ENCODE measurements around the gene TAS2R4. TPM values are rescaled to one million over a fixed set of nuclear protein-coding genes. Genes with fewer than 3 reads are reported as not detected.
"Not testable (repeated sequence)": the region's sequence is repeated elsewhere in the genome, so short reads cannot be mapped to it uniquely, and the experiment has no call there.

The TAS2R4 gene
- total RNA-seq, 1 experiment from 2014 or later, result 0.72 TPM

DNA sequence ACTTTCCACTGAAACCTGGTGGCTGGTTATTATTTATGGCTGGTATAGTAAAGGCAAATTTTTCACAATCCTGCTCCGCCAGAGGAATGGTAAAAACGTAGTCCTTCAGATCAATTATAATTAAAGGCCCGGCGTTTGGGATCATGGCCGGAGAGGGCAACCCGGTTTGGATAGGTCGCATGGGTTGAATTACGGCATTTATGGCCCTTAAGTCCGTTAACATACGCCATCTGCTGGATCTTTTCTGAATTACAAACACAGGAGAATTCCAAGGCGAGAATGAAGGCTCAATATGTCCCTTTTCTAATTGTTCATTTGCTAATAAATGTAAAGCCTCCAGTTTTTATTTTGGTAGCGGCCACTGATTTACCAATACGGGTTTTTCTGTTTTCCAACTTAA lies 23.8 kb upstream of the TAS2R4 start:
- H3K27ac Mint-ChIP-seq, result no peak overlapping the region

DNA sequence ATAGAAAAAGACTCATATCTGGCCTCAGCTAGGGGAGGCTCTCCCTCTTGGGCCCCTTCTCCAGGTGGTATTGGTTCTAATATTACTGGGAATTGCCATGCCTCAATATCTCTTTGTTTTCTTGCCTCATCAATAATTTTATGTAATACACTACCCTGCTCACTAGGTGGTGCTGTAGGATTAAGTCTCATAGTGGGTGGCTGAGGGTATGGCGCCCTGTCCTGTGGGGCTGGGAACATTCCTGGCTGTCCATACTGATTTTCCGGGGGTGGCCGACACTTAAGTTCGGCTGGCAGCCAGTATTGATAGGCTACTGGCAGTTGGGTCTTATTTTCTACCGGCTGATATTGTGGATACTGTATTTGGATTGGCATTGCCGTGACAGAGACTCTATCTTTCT lies 21.5 kb upstream of the TAS2R4 start:
- POLR2A ChIA-PET, result no interaction called here
- peaks cover 92% of the 10 kb centered on the region for H3K36me3 Mint-ChIP-seq

More for the DNA sequence above, 23.8 kb upstream of the TAS2R4 start:
- Mint-ChIP-seq H3K36me3 (peaks cover 91% of the 10 kb centered on the region), H3K4me1 (no peaks in the 10 kb centered on the region), H3K9me3 (peaks cover 34% of the 10 kb centered on the region), H3K4me3 (no peak overlapping the region), H3K27me3 (ENCODE audit: low read depth) (no peaks in the 10 kb centered on the region)
- DNase-seq (ENCODE audit: low spot score) (no peak), ATAC-seq (no peak)
- ChIA-PET POLR2A (interaction anchor here (1.0 kb wide), 1 partner anchor 33 kb away, joined by 3 read pairs; no protein-coding TSS in a partner anchor), CTCF (interaction anchor here (1.0 kb wide), 1 partner anchor 14 kb away, joined by 3 read pairs; the partner anchor contains the start of gene SSBP1)
- no peak for TF ChIP-seq TEAD1 (CRISPR knock-in tag; IDR thresholded peaks at IDR 0.05)
- TF ChIP-seq, protein P1, sequence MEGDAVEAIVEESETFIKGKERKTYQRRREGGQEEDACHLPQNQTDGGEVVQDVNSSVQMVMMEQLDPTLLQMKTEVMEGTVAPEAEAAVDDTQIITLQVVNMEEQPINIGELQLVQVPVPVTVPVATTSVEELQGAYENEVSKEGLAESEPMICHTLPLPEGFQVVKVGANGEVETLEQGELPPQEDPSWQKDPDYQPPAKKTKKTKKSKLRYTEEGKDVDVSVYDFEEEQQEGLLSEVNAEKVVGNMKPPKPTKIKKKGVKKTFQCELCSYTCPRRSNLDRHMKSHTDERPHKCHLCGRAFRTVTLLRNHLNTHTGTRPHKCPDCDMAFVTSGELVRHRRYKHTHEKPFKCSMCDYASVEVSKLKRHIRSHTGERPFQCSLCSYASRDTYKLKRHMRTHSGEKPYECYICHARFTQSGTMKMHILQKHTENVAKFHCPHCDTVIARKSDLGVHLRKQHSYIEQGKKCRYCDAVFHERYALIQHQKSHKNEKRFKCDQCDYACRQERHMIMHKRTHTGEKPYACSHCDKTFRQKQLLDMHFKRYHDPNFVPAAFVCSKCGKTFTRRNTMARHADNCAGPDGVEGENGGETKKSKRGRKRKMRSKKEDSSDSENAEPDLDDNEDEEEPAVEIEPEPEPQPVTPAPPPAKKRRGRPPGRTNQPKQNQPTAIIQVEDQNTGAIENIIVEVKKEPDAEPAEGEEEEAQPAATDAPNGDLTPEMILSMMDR (IDR thresholded peaks at IDR 0.05), result peak; percentile 61; the same call in 1 of the 2 replicates

DNA sequence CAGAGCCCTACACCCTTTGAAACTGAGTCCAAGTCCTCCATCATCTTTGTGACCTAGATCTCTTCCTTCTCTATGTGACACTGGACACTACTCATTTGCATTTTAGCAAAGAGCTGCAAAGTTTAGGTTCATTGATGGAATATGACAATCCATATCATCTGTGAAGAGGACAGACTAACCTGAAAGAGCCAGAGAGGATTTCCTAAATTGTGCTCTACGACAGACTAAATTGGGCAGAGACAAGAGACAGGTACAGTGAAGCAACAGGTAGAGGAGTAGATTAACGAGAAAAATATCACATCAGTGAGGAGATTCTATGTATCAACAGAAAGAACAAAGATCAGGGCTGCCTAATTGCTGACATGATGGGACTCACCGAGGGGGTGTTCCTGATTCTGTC lies 12.7 kb upstream of the TAS2R4 start, which contains the start of gene TAS2R3:
TSS of gene TAS2R3 (plus strand) at position 301 of the 400 bp plus-strand sequence. CDS start at position 363, 62 bp downstream.
- TF ChIP-seq, protein P2, sequence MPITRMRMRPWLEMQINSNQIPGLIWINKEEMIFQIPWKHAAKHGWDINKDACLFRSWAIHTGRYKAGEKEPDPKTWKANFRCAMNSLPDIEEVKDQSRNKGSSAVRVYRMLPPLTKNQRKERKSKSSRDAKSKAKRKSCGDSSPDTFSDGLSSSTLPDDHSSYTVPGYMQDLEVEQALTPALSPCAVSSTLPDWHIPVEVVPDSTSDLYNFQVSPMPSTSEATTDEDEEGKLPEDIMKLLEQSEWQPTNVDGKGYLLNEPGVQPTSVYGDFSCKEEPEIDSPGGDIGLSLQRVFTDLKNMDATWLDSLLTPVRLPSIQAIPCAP (CRISPR knock-in tag; IDR thresholded peaks at IDR 0.05), result no peak
- TF ChIP-seq, protein P3, sequence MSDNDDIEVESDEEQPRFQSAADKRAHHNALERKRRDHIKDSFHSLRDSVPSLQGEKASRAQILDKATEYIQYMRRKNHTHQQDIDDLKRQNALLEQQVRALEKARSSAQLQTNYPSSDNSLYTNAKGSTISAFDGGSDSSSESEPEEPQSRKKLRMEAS (CRISPR knock-in tag; IDR thresholded peaks at IDR 0.05), result no peak
- TF ChIP-seq ZNF138 (CRISPR knock-in tag; conservative IDR thresholded peaks at IDR 0.05) (no peak), ZNF396 (CRISPR knock-in tag; IDR thresholded peaks at IDR 0.05; ENCODE audit: borderline replicate concordance) (no peak), ESRRA (CRISPR knock-in tag; IDR thresholded peaks at IDR 0.05; ENCODE audit: borderline replicate concordance) (no peak), RELA (CRISPR knock-in tag; IDR thresholded peaks at IDR 0.05; ENCODE audit: borderline replicate concordance) (no peak), ZNF263 (CRISPR knock-in tag; IDR thresholded peaks at IDR 0.05; ENCODE audit: low read depth) (no peak), ZBTB21 (CRISPR knock-in tag; IDR thresholded peaks at IDR 0.05; ENCODE audit: borderline replicate concordance) (no peak), TEAD1 (CRISPR knock-in tag; IDR thresholded peaks at IDR 0.05) (no peak), NR2C2 (CRISPR knock-in tag; IDR thresholded peaks at IDR 0.05) (no peak), KAT7 (CRISPR knock-in tag; IDR thresholded peaks at IDR 0.05; ENCODE audit: borderline replicate concordance) (no peak)
- TF ChIP-seq, protein P4, sequence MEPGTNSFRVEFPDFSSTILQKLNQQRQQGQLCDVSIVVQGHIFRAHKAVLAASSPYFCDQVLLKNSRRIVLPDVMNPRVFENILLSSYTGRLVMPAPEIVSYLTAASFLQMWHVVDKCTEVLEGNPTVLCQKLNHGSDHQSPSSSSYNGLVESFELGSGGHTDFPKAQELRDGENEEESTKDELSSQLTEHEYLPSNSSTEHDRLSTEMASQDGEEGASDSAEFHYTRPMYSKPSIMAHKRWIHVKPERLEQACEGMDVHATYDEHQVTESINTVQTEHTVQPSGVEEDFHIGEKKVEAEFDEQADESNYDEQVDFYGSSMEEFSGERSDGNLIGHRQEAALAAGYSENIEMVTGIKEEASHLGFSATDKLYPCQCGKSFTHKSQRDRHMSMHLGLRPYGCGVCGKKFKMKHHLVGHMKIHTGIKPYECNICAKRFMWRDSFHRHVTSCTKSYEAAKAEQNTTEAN (CRISPR knock-in tag; IDR thresholded peaks at IDR 0.05), result no peak
- TF ChIP-seq, protein P5, sequence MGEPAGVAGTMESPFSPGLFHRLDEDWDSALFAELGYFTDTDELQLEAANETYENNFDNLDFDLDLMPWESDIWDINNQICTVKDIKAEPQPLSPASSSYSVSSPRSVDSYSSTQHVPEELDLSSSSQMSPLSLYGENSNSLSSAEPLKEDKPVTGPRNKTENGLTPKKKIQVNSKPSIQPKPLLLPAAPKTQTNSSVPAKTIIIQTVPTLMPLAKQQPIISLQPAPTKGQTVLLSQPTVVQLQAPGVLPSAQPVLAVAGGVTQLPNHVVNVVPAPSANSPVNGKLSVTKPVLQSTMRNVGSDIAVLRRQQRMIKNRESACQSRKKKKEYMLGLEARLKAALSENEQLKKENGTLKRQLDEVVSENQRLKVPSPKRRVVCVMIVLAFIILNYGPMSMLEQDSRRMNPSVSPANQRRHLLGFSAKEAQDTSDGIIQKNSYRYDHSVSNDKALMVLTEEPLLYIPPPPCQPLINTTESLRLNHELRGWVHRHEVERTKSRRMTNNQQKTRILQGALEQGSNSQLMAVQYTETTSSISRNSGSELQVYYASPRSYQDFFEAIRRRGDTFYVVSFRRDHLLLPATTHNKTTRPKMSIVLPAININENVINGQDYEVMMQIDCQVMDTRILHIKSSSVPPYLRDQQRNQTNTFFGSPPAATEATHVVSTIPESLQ (CRISPR knock-in tag; IDR thresholded peaks at IDR 0.05), result no peak
- no peak for ATAC-seq
- Mint-ChIP-seq H3K4me3 (no peak within 1 kb of the TSS), H3K4me1 (peaks cover 3% of the 10 kb centered on the region), H3K27me3 (ENCODE audit: low read depth) (no peaks in the 10 kb centered on the region), H3K9me3 (peaks cover 7% of the 10 kb centered on the region; the same call in 1 of the 2 replicates), H3K36me3 (peaks cover 31% of the 10 kb centered on the region), H3K27ac (no peak within 1 kb of the TSS)
- CTCF ChIA-PET, result interaction anchor here (0.8 kb wide), 1 partner anchor 26 kb away, joined by 3 read pairs; the partner anchor contains the start of gene SSBP1
- no peak for DNase-seq (ENCODE audit: low spot score)
- POLR2A ChIA-PET, result no interaction called here

More for the DNA sequence above, 21.5 kb upstream of the TAS2R4 start:
- Mint-ChIP-seq H3K4me3 (no peak overlapping the region), H3K9me3 (peaks cover 40% of the 10 kb centered on the region), H3K4me1 (no peaks in the 10 kb centered on the region), H3K27ac (no peak overlapping the region), H3K27me3 (ENCODE audit: low read depth) (no peaks in the 10 kb centered on the region)
- ATAC-seq, result peak; percentile 77
- CTCF ChIA-PET, result interaction anchor here (1.0 kb wide), 1 partner anchor 17 kb away, joined by 3 read pairs; the partner anchor contains the start of gene SSBP1
- DNase-seq (ENCODE audit: low spot score), result peak; percentile 47
- TF ChIP-seq, protein P6, sequence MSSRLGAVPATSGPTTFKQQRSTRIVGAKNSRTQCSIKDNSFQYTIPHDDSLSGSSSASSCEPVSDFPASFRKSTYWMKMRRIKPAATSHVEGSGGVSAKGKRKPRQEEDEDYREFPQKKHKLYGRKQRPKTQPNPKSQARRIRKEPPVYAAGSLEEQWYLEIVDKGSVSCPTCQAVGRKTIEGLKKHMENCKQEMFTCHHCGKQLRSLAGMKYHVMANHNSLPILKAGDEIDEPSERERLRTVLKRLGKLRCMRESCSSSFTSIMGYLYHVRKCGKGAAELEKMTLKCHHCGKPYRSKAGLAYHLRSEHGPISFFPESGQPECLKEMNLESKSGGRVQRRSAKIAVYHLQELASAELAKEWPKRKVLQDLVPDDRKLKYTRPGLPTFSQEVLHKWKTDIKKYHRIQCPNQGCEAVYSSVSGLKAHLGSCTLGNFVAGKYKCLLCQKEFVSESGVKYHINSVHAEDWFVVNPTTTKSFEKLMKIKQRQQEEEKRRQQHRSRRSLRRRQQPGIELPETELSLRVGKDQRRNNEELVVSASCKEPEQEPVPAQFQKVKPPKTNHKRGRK (CRISPR knock-in tag; IDR thresholded peaks at IDR 0.05; ENCODE audit: borderline replicate concordance), result no peak
- TF ChIP-seq, protein P1 (IDR thresholded peaks at IDR 0.05), result peak; percentile 47
- TF ChIP-seq, protein P7, sequence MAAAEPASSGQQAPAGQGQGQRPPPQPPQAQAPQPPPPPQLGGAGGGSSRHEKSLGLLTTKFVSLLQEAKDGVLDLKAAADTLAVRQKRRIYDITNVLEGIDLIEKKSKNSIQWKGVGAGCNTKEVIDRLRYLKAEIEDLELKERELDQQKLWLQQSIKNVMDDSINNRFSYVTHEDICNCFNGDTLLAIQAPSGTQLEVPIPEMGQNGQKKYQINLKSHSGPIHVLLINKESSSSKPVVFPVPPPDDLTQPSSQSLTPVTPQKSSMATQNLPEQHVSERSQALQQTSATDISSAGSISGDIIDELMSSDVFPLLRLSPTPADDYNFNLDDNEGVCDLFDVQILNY (CRISPR knock-in tag; IDR thresholded peaks at IDR 0.05), result no peak

DNA sequence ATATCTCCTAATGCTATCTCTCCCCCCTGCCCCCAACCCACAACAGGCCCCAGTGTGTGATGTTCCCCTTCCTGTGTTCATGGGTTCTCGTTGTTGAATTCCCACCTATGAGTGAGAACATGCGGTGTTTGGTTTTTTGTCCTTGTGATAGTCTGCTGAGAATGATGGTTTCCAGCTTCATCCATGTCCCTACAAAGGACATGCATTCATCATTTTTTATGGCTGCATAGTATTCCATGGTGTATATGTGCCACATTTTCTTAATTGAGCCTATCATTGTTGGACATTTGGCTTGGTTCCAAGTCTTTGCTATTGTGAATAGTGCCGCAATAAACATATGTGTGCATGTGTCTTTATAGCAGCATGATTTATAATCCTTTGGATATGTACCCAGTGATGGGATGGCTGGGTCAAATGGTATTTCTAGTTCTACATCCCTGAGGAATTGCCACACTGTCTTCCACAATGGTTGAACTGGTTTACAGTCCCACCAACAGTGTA lies 6.3 kb upstream of the TAS2R4 start:
- H3K4me3 Mint-ChIP-seq; DNase-seq (ENCODE audit: low spot score); CTCF ChIA-PET; H3K27ac Mint-ChIP-seq; H3K27me3 Mint-ChIP-seq (ENCODE audit: low read depth); POLR2A ChIA-PET; H3K4me1 Mint-ChIP-seq; ATAC-seq: not testable (repeated sequence)
- peaks cover 23% of the 10 kb centered on the region for H3K9me3 Mint-ChIP-seq
- peaks cover 28% of the 10 kb centered on the region for H3K36me3 Mint-ChIP-seq

All from WTC11 (cell line).